ENCODE data around the gene CCDC12.
"Not testable (repeated sequence)": the region's sequence is repeated elsewhere in the genome, so short reads cannot be mapped to it uniquely, and the experiment has no call there.

The CCDC12 gene

DNA sequence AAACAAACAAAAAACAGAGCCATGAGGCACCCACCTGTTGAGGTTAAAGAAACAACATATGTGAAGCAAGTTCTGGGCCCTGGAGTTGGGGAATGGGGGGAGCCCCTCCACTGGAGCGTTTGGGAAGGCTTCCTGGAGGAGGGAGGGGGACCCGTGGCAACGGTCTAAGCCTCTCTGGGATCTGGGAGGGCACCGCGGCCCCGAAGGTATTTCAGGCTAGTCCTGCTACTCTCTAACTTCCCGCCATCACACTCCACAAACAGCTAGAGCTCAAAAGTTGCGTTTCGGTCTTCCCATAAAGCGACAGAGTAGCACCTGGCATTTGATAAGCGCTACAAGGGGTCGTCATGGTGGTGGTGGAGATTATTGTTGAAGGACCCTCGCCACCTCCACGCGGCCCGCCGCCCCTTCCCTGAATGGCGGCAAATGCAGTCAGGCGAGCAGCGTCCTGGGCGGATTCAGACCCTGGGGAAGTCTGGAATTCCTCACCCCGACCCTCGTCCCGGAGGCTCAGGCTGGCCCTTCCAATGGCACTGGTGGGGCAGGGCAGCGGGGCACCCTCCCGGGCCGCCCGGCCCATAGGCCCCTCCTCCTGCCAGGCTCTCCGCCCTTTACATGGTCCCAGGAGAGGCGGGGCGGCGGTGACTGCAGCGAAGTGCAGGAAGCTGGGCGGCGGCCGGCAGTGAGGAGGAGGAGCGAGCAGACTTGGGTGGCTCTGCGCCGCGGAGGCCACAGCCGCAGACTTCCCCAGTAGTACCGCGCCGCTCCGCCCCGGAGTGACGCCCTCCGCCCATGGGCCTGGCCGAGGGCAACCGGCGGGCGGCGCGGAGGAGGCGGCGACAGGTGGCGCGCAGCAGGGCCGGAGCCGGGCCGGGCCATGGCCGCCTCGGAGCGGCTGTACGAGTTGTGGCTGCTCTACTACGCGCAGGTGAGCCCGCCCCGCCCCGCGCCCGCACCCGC lies 2.7 kb upstream of the CCDC12 start, which contains the start of gene NBEAL2:
Gene NBEAL2 (plus strand): TSS at position 682 of the 960 bp plus-strand sequence. CDS start 196 bp downstream, at position 878.
- DNase-seq: peak; percentile 94 to 98 (median 95)

- no peak for DNase-seq
Observed at GRCh38 chr3:46978381-46978780, 1.8 kb upstream of the CCDC12 start.

- no peak for DNase-seq
Observed at GRCh38 chr3:46977811-46978195, 1.3 kb upstream of the CCDC12 start.

- no peak for DNase-seq
Observed at GRCh38 chr3:46974421-46975171, 1.9 kb downstream of the CCDC12 start.

DNA sequence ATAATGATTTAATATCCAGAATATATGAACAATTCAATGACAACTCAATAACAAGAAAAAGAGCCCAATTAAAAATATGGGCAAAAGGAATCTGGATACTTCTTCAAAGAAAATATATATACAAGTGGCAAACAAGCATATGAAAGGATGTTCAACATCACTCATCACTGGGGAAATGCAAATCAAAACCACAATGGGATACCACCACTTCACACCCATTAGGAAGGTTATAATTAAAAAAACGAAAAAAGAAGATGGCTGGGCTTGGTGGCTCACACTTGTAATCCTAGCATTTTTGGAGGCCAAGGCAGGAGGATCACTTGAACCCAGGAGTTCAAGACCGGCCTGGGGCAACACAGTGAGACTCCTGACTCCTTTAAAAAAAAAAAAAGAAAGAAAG lies 4.1 kb downstream of the CCDC12 start:
- DNase-seq: no peak

GRCh38 chr3:46971742-46972141 lies 4.8 kb downstream of the CCDC12 start:
- DNase-seq: no peak

- DNase-seq: no peak
Observed at GRCh38 chr3:46971151-46971550, 5.4 kb downstream of the CCDC12 start.

DNA sequence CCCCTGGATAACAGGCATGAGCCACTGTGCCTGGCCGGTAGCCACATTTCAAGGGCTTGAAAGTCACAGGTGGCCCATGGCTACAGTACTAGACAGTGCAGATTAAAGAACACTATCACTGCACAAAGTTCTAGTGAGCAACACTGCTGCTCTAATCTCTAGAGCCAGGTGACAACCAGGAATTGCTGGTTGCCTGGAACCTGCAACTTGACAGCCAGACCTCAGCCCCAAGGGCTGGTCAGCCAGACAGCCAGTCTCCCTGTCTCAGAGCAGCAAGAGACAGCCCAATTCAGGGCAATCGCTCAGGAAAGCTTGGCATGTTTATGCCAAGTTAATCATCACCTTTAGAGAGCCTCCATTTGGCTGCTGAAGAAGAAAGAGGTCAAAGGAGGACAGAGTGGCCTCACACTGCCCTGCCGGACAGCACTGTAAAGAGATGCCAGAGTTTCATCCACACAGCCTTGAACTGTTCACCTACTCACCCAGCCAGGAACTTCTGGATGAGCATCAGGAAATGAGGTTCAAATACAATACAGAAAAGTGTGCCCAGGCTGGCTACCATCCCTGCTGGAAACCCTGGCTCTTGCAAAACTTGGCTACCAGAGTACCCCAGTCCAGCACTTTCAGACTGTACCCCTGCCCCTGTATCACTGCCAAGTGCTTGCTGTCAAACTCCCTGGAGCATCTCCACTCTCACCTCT lies 6.0 kb downstream of the CCDC12 start:
- DNase-seq: no peak

GRCh38 chr3:46968783-46969428 lies 7.6 kb downstream of the CCDC12 start:
- no peak for DNase-seq

DNA sequence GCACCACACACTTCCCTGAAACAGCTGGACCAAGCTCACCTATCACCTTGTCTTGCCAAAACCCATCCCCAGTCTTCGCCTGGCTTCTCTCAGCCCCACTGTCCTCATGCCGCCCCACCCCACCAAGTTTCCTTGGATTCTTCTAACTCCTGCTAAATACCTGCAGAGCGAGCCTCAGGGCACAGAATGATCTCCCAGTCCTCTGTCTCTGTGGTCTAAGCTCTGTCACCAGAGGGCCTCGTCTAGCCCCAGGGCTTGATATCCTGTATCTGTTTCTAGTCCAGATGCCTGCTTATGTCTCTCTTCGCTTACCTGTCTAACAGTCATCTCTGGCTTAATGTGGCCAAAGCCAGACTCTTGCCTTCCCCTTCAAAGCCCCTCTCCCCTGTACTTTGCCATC lies 9.7 kb downstream of the CCDC12 start:
- no peak for DNase-seq

- DNase-seq: no peak
Observed at GRCh38 chr3:46965151-46965550, 11.4 kb downstream of the CCDC12 start.

DNA sequence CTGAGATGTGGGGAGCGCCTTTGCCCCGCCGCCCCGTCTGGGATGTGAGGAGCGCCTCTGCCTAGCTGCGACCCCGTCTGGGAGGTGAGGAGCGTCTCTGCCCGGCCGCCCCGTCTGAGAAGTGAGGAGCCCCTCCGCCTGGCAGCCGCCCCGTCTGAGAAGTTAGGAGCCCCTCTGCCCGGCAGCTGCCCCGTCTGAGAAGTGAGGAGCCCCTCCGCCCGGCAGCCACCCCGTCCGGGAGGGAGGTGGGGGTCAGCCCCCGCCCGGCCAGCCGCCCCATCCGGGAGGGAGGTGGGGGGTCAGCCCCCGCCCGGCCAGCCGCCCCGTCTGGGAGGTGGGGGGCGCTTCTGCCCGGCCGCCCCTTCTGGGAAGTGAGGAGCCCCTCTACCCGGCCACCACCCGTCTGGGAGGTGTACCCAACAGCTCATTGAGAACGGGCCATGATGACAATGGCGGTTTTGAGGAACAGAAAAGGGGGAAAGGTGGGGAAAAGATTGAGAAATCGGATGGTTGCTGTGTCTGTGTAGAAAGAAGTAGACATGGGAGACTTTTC lies 12.4 kb downstream of the CCDC12 start:
- not testable (repeated sequence) for DNase-seq

- DNase-seq: no peak
Observed at GRCh38 chr3:46962990-46963389, 13.6 kb downstream of the CCDC12 start.

DNA sequence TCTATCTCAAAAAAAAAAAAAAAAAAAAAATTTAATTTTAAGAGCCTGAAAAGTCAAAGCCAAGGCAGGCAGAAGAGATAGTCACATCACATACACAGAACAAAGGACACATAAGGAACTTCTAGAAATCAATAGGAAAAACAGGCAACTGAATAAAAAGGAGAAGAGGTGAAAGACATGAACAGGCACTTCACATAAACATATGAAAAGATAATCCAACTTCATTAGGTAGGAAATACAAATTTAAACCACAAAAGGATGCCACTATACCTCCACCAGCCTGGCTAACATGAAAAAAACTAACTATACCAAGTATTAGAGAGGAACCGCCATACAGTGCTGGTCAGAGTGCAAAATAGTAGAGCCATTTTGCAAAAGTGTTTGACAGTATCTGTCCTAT lies 14.1 kb downstream of the CCDC12 start:
- no peak for DNase-seq

DNA sequence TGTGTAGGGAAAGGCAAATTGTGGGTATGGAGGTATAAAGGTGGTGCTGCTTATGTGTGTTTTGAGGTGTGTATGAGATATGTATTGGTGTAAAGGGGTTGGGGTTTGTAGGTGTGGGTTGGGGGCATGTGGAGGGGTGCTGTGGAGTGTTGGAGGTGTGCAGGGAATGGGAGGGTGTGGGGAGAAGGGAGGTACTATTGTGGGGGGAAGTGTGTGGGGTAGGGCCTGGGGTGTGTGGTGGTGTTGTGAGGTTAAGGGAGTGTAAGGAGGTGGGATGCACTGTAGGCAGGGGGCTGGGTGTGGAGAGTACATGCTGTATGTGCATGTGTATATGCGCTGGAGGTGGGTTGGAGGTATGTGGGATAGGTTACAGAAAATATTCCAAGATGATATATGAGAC lies 15.7 kb downstream of the CCDC12 start:
- no peak for DNase-seq

- no peak for DNase-seq
Observed at GRCh38 chr3:46960081-46960701, 16.4 kb downstream of the CCDC12 start.

DNA sequence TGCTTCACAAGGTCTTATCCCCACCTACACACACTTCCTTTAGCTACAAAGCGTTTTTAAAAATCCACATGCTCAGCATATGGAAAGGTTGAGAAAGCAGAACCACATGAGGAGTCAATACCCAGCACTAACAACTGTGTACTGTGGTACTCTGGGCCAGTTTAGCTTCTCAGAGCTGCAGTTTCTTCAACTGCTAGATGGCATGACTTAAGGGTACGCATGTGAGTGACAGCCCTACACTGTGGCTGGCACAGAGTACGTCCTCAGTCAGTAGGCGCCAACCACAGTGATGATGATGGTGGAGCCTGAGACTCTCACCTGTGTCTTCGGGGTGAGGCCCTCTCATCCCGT lies 17.4 kb downstream of the CCDC12 start:
- no peak for DNase-seq

DNA sequence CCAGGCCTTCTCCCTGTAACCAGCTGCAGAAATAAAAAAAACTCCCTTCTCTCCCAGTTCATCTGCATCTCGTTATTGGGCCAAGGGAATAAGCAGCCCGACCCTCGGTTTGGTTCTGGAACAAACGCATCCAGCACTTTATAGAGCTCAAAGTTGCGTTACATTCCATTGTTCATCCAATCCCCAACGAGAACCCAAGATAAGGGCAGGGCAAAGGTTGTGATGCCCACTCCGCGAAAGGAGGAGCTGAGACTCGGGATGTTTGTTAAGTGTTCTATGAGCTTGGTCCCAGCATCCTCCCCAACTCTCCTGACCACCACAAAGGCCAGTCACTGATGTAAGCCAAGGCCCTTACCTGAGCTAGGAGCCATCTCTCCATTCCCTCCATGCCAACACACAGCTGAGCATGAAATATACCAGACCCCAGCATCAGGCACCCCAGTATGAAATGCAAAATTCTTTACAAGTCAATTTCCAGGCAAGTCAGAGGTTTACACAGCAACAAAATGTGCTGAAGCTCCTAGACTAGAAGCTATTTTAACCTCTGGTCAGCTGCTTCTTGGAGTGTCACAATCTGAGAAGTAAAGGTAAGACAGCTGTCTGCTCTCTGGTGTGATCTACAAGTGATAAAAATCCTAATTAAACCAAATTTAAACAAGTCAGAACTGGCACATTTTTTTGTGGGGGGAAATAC lies 17.9 kb downstream of the CCDC12 start:
- DNase-seq: no peak

- DNase-seq: no peak
Observed at GRCh38 chr3:46957092-46957820, 19.3 kb downstream of the CCDC12 start.

GRCh38 chr3:46955801-46956259 lies 20.7 kb downstream of the CCDC12 start:
- DNase-seq: no peak

Measured in T-helper 1 cell (primary cell).